ENCODE data around the gene OCRL.

Gene OCRL

DNA sequence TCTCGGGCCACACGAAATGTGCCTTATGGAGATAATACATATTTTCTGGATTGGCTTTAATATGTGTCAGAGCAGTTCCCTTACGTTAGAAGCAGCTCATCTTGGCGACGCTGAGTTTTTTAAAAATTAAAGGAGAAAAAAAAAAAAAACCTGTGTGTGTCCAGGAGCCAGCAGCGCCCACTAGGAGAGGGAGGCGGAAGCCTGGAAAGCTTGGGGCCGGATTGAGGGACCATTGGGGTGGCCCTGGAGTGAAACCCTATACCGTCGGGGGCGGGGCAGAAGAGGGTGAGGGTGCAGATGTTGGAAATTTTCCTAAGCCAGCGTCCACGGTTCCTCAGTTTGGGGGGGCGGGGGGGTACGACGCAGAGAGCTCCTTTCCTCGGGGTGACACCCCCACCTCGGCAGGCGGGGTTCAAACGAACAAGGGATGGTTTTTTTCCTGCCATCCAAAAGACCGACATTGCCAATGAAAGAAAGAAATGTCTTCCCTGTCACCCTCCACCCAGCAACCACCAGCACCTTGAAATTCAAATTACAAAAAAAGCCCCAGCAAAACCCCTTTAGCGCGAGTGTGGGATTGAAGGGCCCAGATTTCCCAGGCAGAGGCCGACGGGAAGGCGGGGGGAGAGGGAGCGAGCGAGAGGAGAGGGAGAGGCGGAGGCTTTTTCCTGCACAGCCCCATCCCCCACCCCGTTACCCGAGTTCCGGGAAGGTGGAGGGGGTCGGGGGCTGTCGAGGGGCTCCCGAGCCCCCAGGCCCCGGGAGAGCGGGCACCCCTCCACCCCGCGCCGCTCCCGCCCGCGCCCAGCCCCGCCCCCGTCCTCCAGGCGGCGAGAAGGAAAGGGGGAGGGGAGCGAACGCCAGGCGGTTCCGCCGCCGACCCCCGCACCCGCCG, 17.6 kb upstream of the OCRL start:
- Histone ChIP-seq H3K9ac (ENCODE audit: low read length) (peak overlapping the region; percentile 88), H3K36me3 (ENCODE audit: control insufficient read depth, insufficient read depth, low read length, severe bottlenecking) (no peaks in the 10 kb centered on the region), H3K9me3 (ENCODE audit: control insufficient read depth, low read length) (no peaks in the 10 kb centered on the region), H3K4me3 (ENCODE audit: low read length) (peak overlapping the region; percentile 86), H3K27me3 (replicated peaks; ENCODE audit: control insufficient read depth, insufficient read depth, low read length) (no peaks in the 10 kb centered on the region), H3K4me1 (ENCODE audit: control insufficient read depth, insufficient read depth, low read length) (no peaks in the 10 kb centered on the region)
- DNase-seq (ENCODE audit: low read depth): peak; percentile 87

DNA sequence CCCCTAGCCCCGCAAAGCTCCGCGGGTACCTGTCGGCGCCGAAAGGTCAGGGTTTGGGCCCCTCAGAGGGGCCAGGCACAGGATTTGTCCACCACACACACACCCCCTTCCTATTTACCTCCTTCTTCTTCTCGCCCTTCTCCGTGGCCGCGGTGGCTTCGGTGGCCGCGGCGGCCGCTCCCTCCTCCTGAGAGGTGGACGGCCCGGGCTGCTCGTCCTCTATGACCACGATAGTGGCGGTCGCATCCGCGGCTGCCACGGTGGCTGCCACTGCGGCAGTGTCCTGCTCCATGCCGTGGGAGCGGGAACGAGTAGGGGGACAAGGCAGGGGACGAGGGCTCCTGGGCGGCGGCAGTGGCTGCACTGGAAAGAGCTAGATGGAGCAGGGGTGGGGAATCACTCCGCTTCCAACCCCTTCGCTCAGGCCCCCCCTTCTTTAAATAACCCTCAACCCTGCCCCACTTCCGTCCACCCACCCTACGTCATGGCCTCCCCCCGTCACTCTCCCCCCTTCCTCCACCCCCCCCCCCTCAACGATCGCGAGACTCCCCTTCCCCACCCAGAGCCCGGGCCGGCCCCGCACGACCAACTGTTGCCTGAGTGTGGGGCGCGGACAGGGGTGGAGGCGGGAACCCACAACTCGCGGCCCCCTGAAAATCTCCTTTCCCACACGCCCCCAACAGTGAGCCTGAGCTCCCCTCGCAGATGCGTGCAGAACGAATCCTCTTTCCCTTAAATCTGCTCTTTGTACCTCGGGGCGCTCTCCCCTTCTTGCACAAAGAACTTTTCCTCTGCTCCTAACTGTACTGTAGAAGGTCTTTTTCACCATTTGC, 16.8 kb upstream of the OCRL start, which contains the start of gene SMARCA1:
TSS of gene SMARCA1 (minus strand) at position 412 of the 833 bp plus-strand sequence. CDS start at position 292, 120 bp downstream.
- peak within 1 kb of the TSS; percentile 88 for H3K9ac ChIP-seq (ENCODE audit: low read length)
- peak within 1 kb of the TSS; percentile 86 for H3K4me3 ChIP-seq (ENCODE audit: low read length)
- no peaks in the 10 kb centered on the region for H3K4me1 ChIP-seq (ENCODE audit: control insufficient read depth, insufficient read depth, low read length)
- peak; percentile 80 for DNase-seq (ENCODE audit: low read depth)
- H3K27me3 ChIP-seq (replicated peaks; ENCODE audit: control insufficient read depth, insufficient read depth, low read length): no peaks in the 10 kb centered on the region
- H3K36me3 ChIP-seq (ENCODE audit: control insufficient read depth, insufficient read depth, low read length, severe bottlenecking): no peaks in the 10 kb centered on the region
- no peaks in the 10 kb centered on the region for H3K9me3 ChIP-seq (ENCODE audit: control insufficient read depth, low read length)

DNA sequence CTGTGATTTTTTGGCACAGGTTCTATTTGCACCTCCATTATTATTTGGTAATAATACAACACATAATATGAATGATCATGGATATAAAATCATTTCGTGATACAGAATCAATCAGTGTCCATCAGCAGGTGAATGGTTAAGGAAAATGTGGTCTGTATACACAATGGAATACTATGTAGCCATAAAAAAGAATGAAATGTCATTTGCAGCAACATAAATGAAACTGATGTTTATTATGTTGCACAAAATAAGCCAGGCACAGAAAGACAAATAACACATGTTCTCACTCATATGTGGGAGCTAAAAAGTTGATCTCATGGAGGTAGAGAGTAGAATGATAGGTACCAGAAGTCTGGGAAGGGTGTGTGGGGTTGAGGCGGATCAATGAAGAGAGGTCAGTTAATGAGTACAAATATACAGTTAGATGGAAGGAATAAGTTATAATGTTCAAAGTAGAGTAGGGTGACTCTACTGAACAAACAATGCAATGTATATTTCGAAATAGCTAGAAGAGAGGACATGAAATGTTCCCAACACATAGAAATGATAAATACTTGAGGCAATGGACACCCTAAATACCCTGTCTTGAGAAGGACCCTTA, 15.7 kb upstream of the OCRL start:
- no peaks in the 10 kb centered on the region for H3K36me3 ChIP-seq (ENCODE audit: control insufficient read depth, insufficient read depth, low read length, severe bottlenecking)
- no peaks in the 10 kb centered on the region for H3K4me1 ChIP-seq (ENCODE audit: control insufficient read depth, insufficient read depth, low read length)
- no peak overlapping the region for H3K9ac ChIP-seq (ENCODE audit: low read length)
- H3K4me3 ChIP-seq (ENCODE audit: low read length): no peak overlapping the region
- H3K9me3 ChIP-seq (ENCODE audit: control insufficient read depth, low read length): no peaks in the 10 kb centered on the region
- peak; percentile 23 for DNase-seq (ENCODE audit: low read depth)
- no peaks in the 10 kb centered on the region for H3K27me3 ChIP-seq (replicated peaks; ENCODE audit: control insufficient read depth, insufficient read depth, low read length)

DNA sequence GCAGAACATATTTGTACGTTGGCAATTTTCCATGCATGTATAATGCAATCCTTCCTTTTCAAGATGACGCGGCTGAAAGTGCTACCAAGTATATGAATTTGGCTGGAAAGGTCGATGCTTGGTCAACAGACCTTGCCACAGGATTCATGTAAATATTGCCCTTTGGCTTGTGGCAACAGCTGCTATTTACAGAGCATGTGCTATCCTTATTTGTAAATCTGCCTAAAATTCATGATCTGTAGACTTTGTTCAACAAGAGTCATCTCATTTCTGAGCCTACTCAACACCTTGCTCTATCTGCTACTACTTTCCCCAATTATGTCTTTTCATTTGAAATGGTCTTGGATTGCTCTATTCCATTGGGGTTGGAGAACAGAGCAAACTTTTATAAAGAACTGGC, 14.9 kb upstream of the OCRL start:
- no peak overlapping the region for H3K9ac ChIP-seq (ENCODE audit: low read length)
- no peaks in the 10 kb centered on the region for H3K36me3 ChIP-seq (ENCODE audit: control insufficient read depth, insufficient read depth, low read length, severe bottlenecking)
- no peak for DNase-seq (ENCODE audit: low read depth)
- no peaks in the 10 kb centered on the region for H3K4me1 ChIP-seq (ENCODE audit: control insufficient read depth, insufficient read depth, low read length)
- no peaks in the 10 kb centered on the region for H3K27me3 ChIP-seq (replicated peaks; ENCODE audit: control insufficient read depth, insufficient read depth, low read length)
- no peaks in the 10 kb centered on the region for H3K9me3 ChIP-seq (ENCODE audit: control insufficient read depth, low read length)
- no peak overlapping the region for H3K4me3 ChIP-seq (ENCODE audit: low read length)

DNA sequence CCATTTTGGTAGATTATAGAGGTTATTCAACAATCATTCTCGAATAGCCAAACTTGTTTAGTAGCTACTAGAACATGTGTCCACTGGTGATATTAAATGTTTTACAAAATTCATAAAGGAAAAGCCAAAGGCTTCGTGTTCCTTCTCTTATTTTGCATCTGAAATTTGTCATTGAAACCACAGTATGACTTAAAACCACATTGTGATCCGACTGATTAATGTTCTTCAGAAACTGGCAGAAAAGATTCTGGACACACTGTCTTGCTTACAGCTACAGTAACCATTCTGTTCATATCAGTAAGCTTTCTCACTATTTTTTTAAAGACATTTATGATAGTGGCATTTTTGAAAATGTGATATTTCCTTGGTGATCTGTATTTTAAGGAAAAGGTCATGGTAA, 14.2 kb upstream of the OCRL start:
- no peak for DNase-seq (ENCODE audit: low read depth)
- Histone ChIP-seq H3K4me1 (ENCODE audit: control insufficient read depth, insufficient read depth, low read length) (no peaks in the 10 kb centered on the region), H3K9ac (ENCODE audit: low read length) (no peak overlapping the region), H3K27me3 (replicated peaks; ENCODE audit: control insufficient read depth, insufficient read depth, low read length) (no peaks in the 10 kb centered on the region), H3K36me3 (ENCODE audit: control insufficient read depth, insufficient read depth, low read length, severe bottlenecking) (no peaks in the 10 kb centered on the region), H3K4me3 (ENCODE audit: low read length) (no peak overlapping the region), H3K9me3 (ENCODE audit: control insufficient read depth, low read length) (no peaks in the 10 kb centered on the region)

DNA sequence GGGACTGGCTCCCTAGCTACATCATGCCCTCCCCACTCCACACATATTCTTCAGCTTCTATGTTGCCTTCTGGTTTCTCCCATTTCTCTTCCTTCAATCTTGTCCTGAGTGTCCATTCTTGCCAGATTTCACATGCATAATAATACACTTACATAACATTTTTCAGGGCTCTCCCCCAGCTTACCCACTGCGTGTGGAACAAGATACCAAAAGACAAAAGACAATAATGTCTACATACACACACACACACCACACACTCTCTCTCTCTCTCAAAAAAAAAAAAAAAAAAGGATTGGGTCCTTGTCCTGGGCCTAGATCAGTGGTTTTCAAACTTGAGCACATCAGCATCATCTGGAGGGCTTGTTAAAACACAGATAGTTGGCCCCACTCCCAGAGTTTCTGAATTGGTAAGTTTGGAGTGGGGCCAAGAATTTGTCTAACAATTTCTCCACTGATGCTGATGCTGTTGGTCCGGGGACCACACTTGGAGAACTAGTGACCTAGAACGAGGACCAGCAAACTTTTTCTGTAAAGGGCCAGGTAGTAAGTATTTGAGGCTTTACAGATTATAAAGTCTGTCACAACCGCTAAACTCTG, 10.3 kb upstream of the OCRL start:
- Histone ChIP-seq H3K4me1 (ENCODE audit: control insufficient read depth, insufficient read depth, low read length) (no peaks in the 10 kb centered on the region), H3K27me3 (replicated peaks; ENCODE audit: control insufficient read depth, insufficient read depth, low read length) (peaks cover 3% of the 10 kb centered on the region), H3K4me3 (ENCODE audit: low read length) (no peak overlapping the region), H3K9ac (ENCODE audit: low read length) (no peak overlapping the region), H3K36me3 (ENCODE audit: control insufficient read depth, insufficient read depth, low read length, severe bottlenecking) (no peaks in the 10 kb centered on the region), H3K9me3 (ENCODE audit: control insufficient read depth, low read length) (no peaks in the 10 kb centered on the region)
- peak; percentile 57 for DNase-seq (ENCODE audit: low read depth)

DNA sequence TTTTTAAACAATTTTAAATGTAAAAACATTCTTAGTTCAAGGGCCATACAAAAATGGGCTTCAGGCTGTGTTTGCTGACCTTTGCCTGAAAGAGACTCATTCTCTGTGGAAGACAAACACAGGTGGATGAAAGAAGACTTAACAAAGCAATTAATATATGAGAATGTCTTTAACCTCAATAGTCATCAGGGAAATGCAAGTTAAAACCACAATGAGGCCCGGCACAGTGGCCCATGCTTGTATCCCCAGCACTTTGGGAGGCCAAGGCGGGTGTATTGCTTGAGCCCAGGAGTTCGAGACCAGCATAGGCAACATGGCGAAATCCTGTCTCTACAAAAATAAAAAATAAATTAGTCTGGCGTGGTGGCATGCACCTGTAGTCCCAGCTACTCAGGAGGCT, 9.6 kb upstream of the OCRL start:
- no peak for DNase-seq (ENCODE audit: low read depth)
- Histone ChIP-seq H3K9ac (ENCODE audit: low read length) (no peak overlapping the region), H3K27me3 (replicated peaks; ENCODE audit: control insufficient read depth, insufficient read depth, low read length) (peaks cover 3% of the 10 kb centered on the region), H3K4me1 (ENCODE audit: control insufficient read depth, insufficient read depth, low read length) (no peaks in the 10 kb centered on the region), H3K36me3 (ENCODE audit: control insufficient read depth, insufficient read depth, low read length, severe bottlenecking) (no peaks in the 10 kb centered on the region), H3K9me3 (ENCODE audit: control insufficient read depth, low read length) (no peaks in the 10 kb centered on the region), H3K4me3 (ENCODE audit: low read length) (no peak overlapping the region)

DNA sequence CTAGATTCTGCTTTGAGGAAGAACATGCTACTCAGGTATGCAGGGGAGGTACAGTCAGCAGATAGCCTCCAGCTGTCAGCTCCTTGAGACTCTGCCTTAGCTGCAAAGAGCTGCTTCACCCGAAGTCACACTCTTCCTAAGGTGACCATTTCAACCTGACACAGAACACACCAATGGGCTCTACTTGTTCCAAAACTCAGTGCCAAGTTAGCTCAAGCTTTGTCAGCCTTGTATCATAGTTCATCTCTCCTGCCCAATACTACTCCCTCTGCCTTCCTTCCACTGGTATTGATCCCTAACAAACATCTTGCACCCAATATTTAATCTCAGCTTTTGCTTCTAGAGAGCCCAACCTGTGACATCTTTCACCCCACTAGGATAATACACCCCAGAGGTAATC, 8.9 kb upstream of the OCRL start:
- H3K9me3 ChIP-seq (ENCODE audit: control insufficient read depth, low read length): no peaks in the 10 kb centered on the region
- H3K27me3 ChIP-seq (replicated peaks; ENCODE audit: control insufficient read depth, insufficient read depth, low read length): peaks cover 3% of the 10 kb centered on the region
- H3K4me1 ChIP-seq (ENCODE audit: control insufficient read depth, insufficient read depth, low read length): no peaks in the 10 kb centered on the region
- H3K4me3 ChIP-seq (ENCODE audit: low read length): no peak overlapping the region
- H3K9ac ChIP-seq (ENCODE audit: low read length): no peak overlapping the region
- H3K36me3 ChIP-seq (ENCODE audit: control insufficient read depth, insufficient read depth, low read length, severe bottlenecking): no peaks in the 10 kb centered on the region
- no peak for DNase-seq (ENCODE audit: low read depth)

DNA sequence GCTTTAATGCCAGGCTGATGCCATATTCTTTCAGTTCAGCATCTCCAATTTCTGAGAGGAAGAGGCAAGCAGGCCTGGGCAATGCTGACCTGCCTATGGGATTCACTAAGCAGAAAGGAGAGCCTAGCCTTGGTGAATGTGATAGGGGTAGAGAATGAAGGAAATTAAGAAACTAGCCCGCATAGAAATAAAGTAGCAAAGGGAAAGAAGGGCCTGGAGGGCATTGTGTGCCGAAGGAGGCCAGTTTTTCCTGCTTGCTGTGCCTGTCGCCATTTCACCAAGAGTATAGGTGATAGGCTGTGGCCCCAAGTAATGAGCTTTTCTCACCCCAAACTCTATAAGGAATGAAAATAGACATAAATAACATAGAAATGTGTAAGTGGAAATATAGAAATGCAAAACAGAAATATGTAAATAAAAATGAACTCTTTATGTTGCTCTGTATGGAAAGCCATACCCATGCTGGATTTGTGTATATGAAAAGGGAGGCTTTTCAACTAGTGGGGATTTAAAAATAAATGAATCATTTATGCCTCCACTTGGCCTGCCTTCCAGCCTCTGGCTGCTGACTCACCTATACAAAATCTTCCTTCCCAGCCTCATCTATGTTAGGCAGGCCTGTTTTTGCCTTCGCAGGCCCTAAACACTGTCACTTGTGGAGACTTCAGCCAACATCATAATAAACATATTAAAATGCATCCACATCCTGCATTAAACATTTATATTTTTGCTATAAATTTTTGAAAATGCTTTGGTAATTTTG, 5.1 kb upstream of the OCRL start:
- Histone ChIP-seq H3K4me1 (ENCODE audit: control insufficient read depth, insufficient read depth, low read length) (no peaks in the 10 kb centered on the region), H3K36me3 (ENCODE audit: control insufficient read depth, insufficient read depth, low read length, severe bottlenecking) (no peaks in the 10 kb centered on the region), H3K9ac (ENCODE audit: low read length) (no peak overlapping the region), H3K9me3 (ENCODE audit: control insufficient read depth, low read length) (no peaks in the 10 kb centered on the region), H3K27me3 (replicated peaks; ENCODE audit: control insufficient read depth, insufficient read depth, low read length) (peaks cover 7% of the 10 kb centered on the region), H3K4me3 (ENCODE audit: low read length) (no peak overlapping the region)
- peak; percentile 38 for DNase-seq (ENCODE audit: low read depth)

DNA sequence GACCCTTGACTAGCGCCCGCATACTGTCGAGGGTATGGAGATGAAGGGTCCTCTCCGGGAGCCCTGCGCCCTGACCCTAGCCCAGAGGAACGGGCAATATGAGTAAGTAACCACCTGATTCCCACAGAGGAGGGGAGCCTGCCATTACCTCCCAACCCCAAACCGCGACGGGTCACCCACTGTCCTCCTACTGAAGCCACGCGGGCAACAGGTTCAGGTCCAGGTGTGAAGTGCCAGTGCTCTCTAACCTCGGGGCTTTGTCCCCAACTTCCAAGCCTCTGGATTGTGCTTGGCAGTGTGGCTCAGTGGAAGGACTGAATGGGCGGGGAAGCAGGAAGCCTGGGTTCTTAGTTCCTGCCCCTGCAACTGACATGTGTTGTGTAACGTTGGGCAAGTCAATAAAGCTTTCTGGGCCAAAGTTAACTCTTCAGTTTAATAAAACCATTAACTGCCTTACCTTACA, 694 bp downstream of the OCRL start:
- Histone ChIP-seq H3K9me3 (ENCODE audit: control insufficient read depth, low read length) (no peaks in the 10 kb centered on the region), H3K27me3 (replicated peaks; ENCODE audit: control insufficient read depth, insufficient read depth, low read length) (peaks cover 8% of the 10 kb centered on the region), H3K9ac (ENCODE audit: low read length) (peak overlapping the region; percentile 86), H3K36me3 (ENCODE audit: control insufficient read depth, insufficient read depth, low read length, severe bottlenecking) (no peaks in the 10 kb centered on the region), H3K4me1 (ENCODE audit: control insufficient read depth, insufficient read depth, low read length) (peaks cover 14% of the 10 kb centered on the region), H3K4me3 (ENCODE audit: low read length) (peak overlapping the region; percentile 88)
- peak; percentile 23 for DNase-seq (ENCODE audit: low read depth)

All from adipocyte (in vitro differentiated cells).